ENCODE data around the gene ZNF532.

ZNF532 gene

GRCh38 chr18:59001721-59002120 lies 137.0 kb downstream of the ZNF532 start:
- TF ChIP-seq CTCF (IDR thresholded peaks at IDR 0.05; ENCODE audit: borderline replicate concordance, extremely low read depth, low read length, poor library complexity, severe bottlenecking) (no peak), EZH2 (IDR thresholded peaks at IDR 0.05; ENCODE audit: borderline replicate concordance, low read depth, low read length, severe bottlenecking) (no peak)
- no peaks in the 10 kb centered on the region for H3K9me3 ChIP-seq (ENCODE audit: insufficient read depth, low read length, severe bottlenecking)
- no peak for DNase-seq
- H3K27me3 ChIP-seq (ENCODE audit: insufficient read depth, low read length, poor library complexity), result no peaks in the 10 kb centered on the region
- H3K4me2 ChIP-seq (ENCODE audit: insufficient read depth, low read length), result no peak overlapping the region
- no peaks in the 10 kb centered on the region for H3K36me3 ChIP-seq (ENCODE audit: insufficient read depth, low read length)
- H4K20me1 ChIP-seq (ENCODE audit: insufficient read depth, low read length), result no peaks in the 10 kb centered on the region
- no peak for ATAC-seq (ENCODE audit: insufficient read depth, low read depth)
- no peak overlapping the region for H2AFZ ChIP-seq (ENCODE audit: low read depth, low read length)
- no peak overlapping the region for H3K4me3 ChIP-seq (ENCODE audit: low read depth in 1 of 2, low read length in 2 of 2)
- H3K4me1 ChIP-seq (ENCODE audit: insufficient read depth, low read length), result no peaks in the 10 kb centered on the region
- no peak overlapping the region for H3K27ac ChIP-seq (ENCODE audit: low read length)
- H3K79me2 ChIP-seq (ENCODE audit: insufficient read depth, low read length), result no peaks in the 10 kb centered on the region
- H3K9ac ChIP-seq (ENCODE audit: low read depth, low read length), result no peak overlapping the region

- no peak overlapping the region for H2AFZ ChIP-seq (ENCODE audit: low read depth, low read length)
- no peak overlapping the region for H3K9ac ChIP-seq (ENCODE audit: low read depth, low read length)
- no peaks in the 10 kb centered on the region for H3K9me3 ChIP-seq (ENCODE audit: insufficient read depth, low read length, severe bottlenecking)
- H3K4me2 ChIP-seq (ENCODE audit: insufficient read depth, low read length), result no peak overlapping the region
- H3K27me3 ChIP-seq (ENCODE audit: insufficient read depth, low read length, poor library complexity), result no peaks in the 10 kb centered on the region
- TF ChIP-seq CTCF (IDR thresholded peaks at IDR 0.05; ENCODE audit: borderline replicate concordance, extremely low read depth, low read length, poor library complexity, severe bottlenecking), result no peak
- no peak for TF ChIP-seq EZH2 (IDR thresholded peaks at IDR 0.05; ENCODE audit: borderline replicate concordance, low read depth, low read length, severe bottlenecking)
- no peaks in the 10 kb centered on the region for H3K79me2 ChIP-seq (ENCODE audit: insufficient read depth, low read length)
- H3K4me3 ChIP-seq (ENCODE audit: low read depth in 1 of 2, low read length in 2 of 2), result no peak overlapping the region
- H3K27ac ChIP-seq (ENCODE audit: low read length), result no peak overlapping the region
- H3K36me3 ChIP-seq (ENCODE audit: insufficient read depth, low read length), result no peaks in the 10 kb centered on the region
- ATAC-seq (ENCODE audit: insufficient read depth, low read depth), result no peak
- H3K4me1 ChIP-seq (ENCODE audit: insufficient read depth, low read length), result no peaks in the 10 kb centered on the region
- DNase-seq, result no peak
- H4K20me1 ChIP-seq (ENCODE audit: insufficient read depth, low read length), result no peaks in the 10 kb centered on the region
Measured at GRCh38 chr18:59002974-59003594, 138.4 kb downstream of the ZNF532 start.

GRCh38 chr18:59005262-59005661 lies 140.6 kb downstream of the ZNF532 start:
- Histone ChIP-seq H3K4me1 (ENCODE audit: insufficient read depth, low read length) (no peaks in the 10 kb centered on the region), H3K4me3 (ENCODE audit: low read depth in 1 of 2, low read length in 2 of 2) (no peak overlapping the region), H3K9me3 (ENCODE audit: insufficient read depth, low read length, severe bottlenecking) (no peaks in the 10 kb centered on the region), H3K27me3 (ENCODE audit: insufficient read depth, low read length, poor library complexity) (no peaks in the 10 kb centered on the region), H3K36me3 (ENCODE audit: insufficient read depth, low read length) (no peaks in the 10 kb centered on the region), H3K9ac (ENCODE audit: low read depth, low read length) (no peak overlapping the region), H2AFZ (ENCODE audit: low read depth, low read length) (no peak overlapping the region), H3K27ac (ENCODE audit: low read length) (no peak overlapping the region), H3K4me2 (ENCODE audit: insufficient read depth, low read length) (no peak overlapping the region), H3K79me2 (ENCODE audit: insufficient read depth, low read length) (no peaks in the 10 kb centered on the region), H4K20me1 (ENCODE audit: insufficient read depth, low read length) (no peaks in the 10 kb centered on the region)
- ATAC-seq (ENCODE audit: insufficient read depth, low read depth) (no peak), DNase-seq (no peak)
- TF ChIP-seq CTCF (IDR thresholded peaks at IDR 0.05; ENCODE audit: borderline replicate concordance, extremely low read depth, low read length, poor library complexity, severe bottlenecking) (no peak), EZH2 (IDR thresholded peaks at IDR 0.05; ENCODE audit: borderline replicate concordance, low read depth, low read length, severe bottlenecking) (no peak)

All from DND-41 (cell line).